ENCODE measurements around the gene F2RL2.

DNA sequence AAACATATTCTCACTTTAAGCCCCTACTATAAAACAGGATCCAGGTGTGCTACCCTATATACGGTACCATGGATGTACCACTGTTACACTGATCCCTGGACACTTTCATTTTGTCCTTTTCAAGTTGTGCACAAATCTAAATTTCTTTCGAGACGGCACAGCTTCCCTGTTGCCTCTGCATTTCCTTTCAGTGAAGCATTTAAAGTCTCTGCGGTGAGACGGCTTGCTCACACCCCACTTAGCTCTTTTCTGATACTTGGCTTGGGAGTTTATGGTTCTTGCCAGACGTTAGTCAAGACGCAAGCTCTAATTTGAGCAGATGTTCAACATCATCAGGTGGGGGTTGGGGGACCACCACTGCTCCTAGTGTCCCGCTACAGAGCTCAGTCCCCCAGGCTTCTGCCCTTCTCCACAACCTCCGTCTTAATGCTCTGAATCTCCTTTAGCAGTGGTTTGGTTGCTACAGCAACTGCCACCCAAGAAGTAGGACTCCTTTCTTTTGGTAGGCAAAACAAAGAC, 15.8 kb downstream of the F2RL2 start:
- TF ChIP-seq, protein P1, sequence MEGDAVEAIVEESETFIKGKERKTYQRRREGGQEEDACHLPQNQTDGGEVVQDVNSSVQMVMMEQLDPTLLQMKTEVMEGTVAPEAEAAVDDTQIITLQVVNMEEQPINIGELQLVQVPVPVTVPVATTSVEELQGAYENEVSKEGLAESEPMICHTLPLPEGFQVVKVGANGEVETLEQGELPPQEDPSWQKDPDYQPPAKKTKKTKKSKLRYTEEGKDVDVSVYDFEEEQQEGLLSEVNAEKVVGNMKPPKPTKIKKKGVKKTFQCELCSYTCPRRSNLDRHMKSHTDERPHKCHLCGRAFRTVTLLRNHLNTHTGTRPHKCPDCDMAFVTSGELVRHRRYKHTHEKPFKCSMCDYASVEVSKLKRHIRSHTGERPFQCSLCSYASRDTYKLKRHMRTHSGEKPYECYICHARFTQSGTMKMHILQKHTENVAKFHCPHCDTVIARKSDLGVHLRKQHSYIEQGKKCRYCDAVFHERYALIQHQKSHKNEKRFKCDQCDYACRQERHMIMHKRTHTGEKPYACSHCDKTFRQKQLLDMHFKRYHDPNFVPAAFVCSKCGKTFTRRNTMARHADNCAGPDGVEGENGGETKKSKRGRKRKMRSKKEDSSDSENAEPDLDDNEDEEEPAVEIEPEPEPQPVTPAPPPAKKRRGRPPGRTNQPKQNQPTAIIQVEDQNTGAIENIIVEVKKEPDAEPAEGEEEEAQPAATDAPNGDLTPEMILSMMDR (IDR thresholded peaks at IDR 0.05; ENCODE audit: low read depth, low read length, missing input control): no peak
- TF ChIP-seq, protein P2, sequence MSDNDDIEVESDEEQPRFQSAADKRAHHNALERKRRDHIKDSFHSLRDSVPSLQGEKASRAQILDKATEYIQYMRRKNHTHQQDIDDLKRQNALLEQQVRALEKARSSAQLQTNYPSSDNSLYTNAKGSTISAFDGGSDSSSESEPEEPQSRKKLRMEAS (IDR thresholded peaks at IDR 0.05): no peak
- no peak for TF ChIP-seq TAF1 (conservative IDR thresholded peaks at IDR 0.05)
- TF ChIP-seq HNF4G (IDR thresholded peaks at IDR 0.05): no peak
- no peak for TF ChIP-seq JUND (IDR thresholded peaks at IDR 0.05)
- no peak for TF ChIP-seq EGR1 (IDR thresholded peaks at IDR 0.05; ENCODE audit: low read depth in 2 of 2)
- TF ChIP-seq, protein P3, sequence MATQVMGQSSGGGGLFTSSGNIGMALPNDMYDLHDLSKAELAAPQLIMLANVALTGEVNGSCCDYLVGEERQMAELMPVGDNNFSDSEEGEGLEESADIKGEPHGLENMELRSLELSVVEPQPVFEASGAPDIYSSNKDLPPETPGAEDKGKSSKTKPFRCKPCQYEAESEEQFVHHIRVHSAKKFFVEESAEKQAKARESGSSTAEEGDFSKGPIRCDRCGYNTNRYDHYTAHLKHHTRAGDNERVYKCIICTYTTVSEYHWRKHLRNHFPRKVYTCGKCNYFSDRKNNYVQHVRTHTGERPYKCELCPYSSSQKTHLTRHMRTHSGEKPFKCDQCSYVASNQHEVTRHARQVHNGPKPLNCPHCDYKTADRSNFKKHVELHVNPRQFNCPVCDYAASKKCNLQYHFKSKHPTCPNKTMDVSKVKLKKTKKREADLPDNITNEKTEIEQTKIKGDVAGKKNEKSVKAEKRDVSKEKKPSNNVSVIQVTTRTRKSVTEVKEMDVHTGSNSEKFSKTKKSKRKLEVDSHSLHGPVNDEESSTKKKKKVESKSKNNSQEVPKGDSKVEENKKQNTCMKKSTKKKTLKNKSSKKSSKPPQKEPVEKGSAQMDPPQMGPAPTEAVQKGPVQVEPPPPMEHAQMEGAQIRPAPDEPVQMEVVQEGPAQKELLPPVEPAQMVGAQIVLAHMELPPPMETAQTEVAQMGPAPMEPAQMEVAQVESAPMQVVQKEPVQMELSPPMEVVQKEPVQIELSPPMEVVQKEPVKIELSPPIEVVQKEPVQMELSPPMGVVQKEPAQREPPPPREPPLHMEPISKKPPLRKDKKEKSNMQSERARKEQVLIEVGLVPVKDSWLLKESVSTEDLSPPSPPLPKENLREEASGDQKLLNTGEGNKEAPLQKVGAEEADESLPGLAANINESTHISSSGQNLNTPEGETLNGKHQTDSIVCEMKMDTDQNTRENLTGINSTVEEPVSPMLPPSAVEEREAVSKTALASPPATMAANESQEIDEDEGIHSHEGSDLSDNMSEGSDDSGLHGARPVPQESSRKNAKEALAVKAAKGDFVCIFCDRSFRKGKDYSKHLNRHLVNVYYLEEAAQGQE (IDR thresholded peaks at IDR 0.05): no peak
- no peak for TF ChIP-seq NR2F2 (IDR thresholded peaks at IDR 0.05)
- TF ChIP-seq, protein P4, sequence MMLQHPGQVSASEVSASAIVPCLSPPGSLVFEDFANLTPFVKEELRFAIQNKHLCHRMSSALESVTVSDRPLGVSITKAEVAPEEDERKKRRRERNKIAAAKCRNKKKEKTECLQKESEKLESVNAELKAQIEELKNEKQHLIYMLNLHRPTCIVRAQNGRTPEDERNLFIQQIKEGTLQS (IDR thresholded peaks at IDR 0.05): no peak
- no peak for TF ChIP-seq YY1 (IDR thresholded peaks at IDR 0.05)
- no peak for TF ChIP-seq HNF4A (conservative IDR thresholded peaks at IDR 0.05)
- TF ChIP-seq RAD21 (IDR thresholded peaks at IDR 0.05): no peak

All from liver (tissue), 3 donors.